Measurements from ENCODE around the gene PROSER2. TPM values are rescaled to one million over a fixed set of nuclear protein-coding genes. Genes with fewer than 3 reads are reported as not detected.
A peak's percentile ranks its signal among the peaks of the same experiment; 100 is the strongest.

The PROSER2 gene
- total RNA-seq, 1 donor from 2014 or later = 0.97 TPM

- intact Hi-C loops (cut with DNase I) = no loop called here
- ATAC-seq (ENCODE audit: poor library complexity) = no peak
Measured at GRCh38 chr10:11856089-11856488, 32.9 kb downstream of the PROSER2 start.

GRCh38 chr10:11856678-11857077, 33.5 kb downstream of the PROSER2 start:
- DNase-seq (no peak), ATAC-seq (ENCODE audit: poor library complexity) (no peak)
- intact Hi-C loops (cut with DNase I) = no loop called here

More at GRCh38 chr10:11856089-11856488, 32.9 kb downstream of the PROSER2 start:
- no peak for DNase-seq

GRCh38 chr10:11858093-11858492, 34.9 kb downstream of the PROSER2 start:
- no peak for DNase-seq
- intact Hi-C loops (cut with DNase I) = no loop called here
- no peak for ATAC-seq (ENCODE audit: poor library complexity)

GRCh38 chr10:11861341-11861740, 38.2 kb downstream of the PROSER2 start:
- ATAC-seq (ENCODE audit: poor library complexity) = no peak
- DNase-seq = no peak
- intact Hi-C loops (cut with DNase I) = no loop called here

GRCh38 chr10:11861811-11862428, 38.8 kb downstream of the PROSER2 start:
- DNase-seq (no peak), ATAC-seq (ENCODE audit: poor library complexity) (no peak)
- intact Hi-C loops (cut with DNase I) = no loop called here

- DNase-seq (no peak), ATAC-seq (ENCODE audit: poor library complexity) (no peak)
- intact Hi-C loops (cut with DNase I) = no loop called here
Measured at GRCh38 chr10:11863353-11864109, 40.4 kb downstream of the PROSER2 start.

GRCh38 chr10:11864727-11865126, 41.6 kb downstream of the PROSER2 start:
- intact Hi-C loops (cut with DNase I) = no loop called here
- no peak for ATAC-seq (ENCODE audit: poor library complexity)
- no peak for DNase-seq

GRCh38 chr10:11865561-11865960, 42.4 kb downstream of the PROSER2 start:
- DNase-seq (no peak), ATAC-seq (ENCODE audit: poor library complexity) (no peak)
- intact Hi-C loops (cut with DNase I) = no loop called here

GRCh38 chr10:11866199-11866925, 43.2 kb downstream of the PROSER2 start:
- intact Hi-C loops (cut with DNase I) = no loop called here
- ATAC-seq (ENCODE audit: poor library complexity) (no peak), DNase-seq (no peak)

GRCh38 chr10:11869219-11869618, 46.1 kb downstream of the PROSER2 start:
- no peak for DNase-seq
- no peak for ATAC-seq (ENCODE audit: poor library complexity)
- intact Hi-C loops (cut with DNase I) = no loop called here

- ATAC-seq (ENCODE audit: poor library complexity) (peak; percentile 53), DNase-seq (no peak)
- intact Hi-C loops (cut with DNase I) = no loop called here
Measured at GRCh38 chr10:11869743-11870460, 46.7 kb downstream of the PROSER2 start.

- DNase-seq = no peak
- intact Hi-C loops (cut with DNase I) = no loop called here
- peak; percentile 7 for ATAC-seq (ENCODE audit: poor library complexity)
Measured at GRCh38 chr10:11870461-11870780, 47.3 kb downstream of the PROSER2 start.

- intact Hi-C loops (cut with DNase I) = no loop called here
- no peak for DNase-seq
- ATAC-seq (ENCODE audit: poor library complexity) = no peak
Measured at GRCh38 chr10:11870900-11871400, 47.8 kb downstream of the PROSER2 start.

GRCh38 chr10:11871466-11871865, 48.3 kb downstream of the PROSER2 start:
- intact Hi-C loops (cut with DNase I) = no loop called here
- DNase-seq (no peak), ATAC-seq (ENCODE audit: poor library complexity) (peak; percentile 44)

- intact Hi-C loops (cut with DNase I) = no loop called here
- DNase-seq = peak; percentile 64
- ATAC-seq (ENCODE audit: poor library complexity) = peak; percentile 22
Measured at GRCh38 chr10:11874568-11875493, 51.7 kb downstream of the PROSER2 start.

GRCh38 chr10:11875494-11876281, 52.5 kb downstream of the PROSER2 start:
- intact Hi-C loops (cut with DNase I) = no loop called here
- peak; percentile 95 for ATAC-seq (ENCODE audit: poor library complexity)
- peak; percentile 88 for DNase-seq

GRCh38 chr10:11876324-11876723, 53.2 kb downstream of the PROSER2 start:
- ATAC-seq (ENCODE audit: poor library complexity) = no peak
- DNase-seq = no peak
- intact Hi-C loops (cut with DNase I) = no loop called here
